ENCODE data around the gene THEMIS.

DNA sequence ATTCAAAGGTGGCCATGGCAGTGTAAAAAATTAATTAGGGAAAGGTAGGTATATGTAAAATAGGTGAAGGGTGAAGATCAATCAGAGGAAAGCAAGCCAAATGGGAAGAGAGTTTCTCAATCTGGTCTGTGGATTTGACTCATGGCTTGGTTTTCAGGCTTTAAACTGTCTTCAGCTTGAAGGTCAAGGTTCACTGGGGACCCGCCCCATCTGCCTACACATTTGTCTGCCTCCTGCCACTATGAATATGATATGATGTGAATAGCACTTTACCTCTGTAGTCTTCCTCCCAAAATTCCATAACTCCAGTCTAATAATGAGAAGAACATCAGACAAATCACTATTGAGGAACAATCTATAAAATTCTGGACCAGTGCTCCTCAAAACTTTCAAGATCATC is 32.3 kb upstream of the THEMIS start:
- TF ChIP-seq, protein P1, sequence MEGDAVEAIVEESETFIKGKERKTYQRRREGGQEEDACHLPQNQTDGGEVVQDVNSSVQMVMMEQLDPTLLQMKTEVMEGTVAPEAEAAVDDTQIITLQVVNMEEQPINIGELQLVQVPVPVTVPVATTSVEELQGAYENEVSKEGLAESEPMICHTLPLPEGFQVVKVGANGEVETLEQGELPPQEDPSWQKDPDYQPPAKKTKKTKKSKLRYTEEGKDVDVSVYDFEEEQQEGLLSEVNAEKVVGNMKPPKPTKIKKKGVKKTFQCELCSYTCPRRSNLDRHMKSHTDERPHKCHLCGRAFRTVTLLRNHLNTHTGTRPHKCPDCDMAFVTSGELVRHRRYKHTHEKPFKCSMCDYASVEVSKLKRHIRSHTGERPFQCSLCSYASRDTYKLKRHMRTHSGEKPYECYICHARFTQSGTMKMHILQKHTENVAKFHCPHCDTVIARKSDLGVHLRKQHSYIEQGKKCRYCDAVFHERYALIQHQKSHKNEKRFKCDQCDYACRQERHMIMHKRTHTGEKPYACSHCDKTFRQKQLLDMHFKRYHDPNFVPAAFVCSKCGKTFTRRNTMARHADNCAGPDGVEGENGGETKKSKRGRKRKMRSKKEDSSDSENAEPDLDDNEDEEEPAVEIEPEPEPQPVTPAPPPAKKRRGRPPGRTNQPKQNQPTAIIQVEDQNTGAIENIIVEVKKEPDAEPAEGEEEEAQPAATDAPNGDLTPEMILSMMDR (conservative IDR thresholded peaks at IDR 0.05 in 1 of 2, IDR thresholded peaks at IDR 0.05 in 1 of 2; ENCODE audit: extremely low read depth in 1 of 2, insufficient read depth in 1 of 2, low read depth in 1 of 2, low read length in 2 of 2): no peak
- TF ChIP-seq EZH2 (IDR thresholded peaks at IDR 0.05; ENCODE audit: borderline replicate concordance, low read length): no peak
